K562 (cell line): Measurements from ENCODE around the gene EPB41L2. TPM values are rescaled to one million over a fixed set of nuclear protein-coding genes. Genes with fewer than 3 reads are reported as not detected.

Experiments used
- ATAC-seq: fragments of 200-7000 bp; cut with Tn5 transposase; 3 replicates; pipeline ENCODE4 v1.9.1; 2020; ENCODE audit warnings: moderate library complexity
- BruUV-seq: library from RNA; stranded (reverse); fragments of 400-500 nt; replicated peaks from 2 replicates; lab custom pipeline; 2021; lab: Mats Ljungman, UMichigan
- CTCF ChIA-PET: fragments of 300-600 bp; formaldehyde crosslinking; extraction: SDS; loops from one replicate; lab custom pipeline; 2021; ENCODE audit warnings: low intra/inter-chr PET ratio; lab: Yijun Ruan, JAX
- POLR2A ChIA-PET: fragments of 300-600, 350-650 bp; sonication (Branson Sonifier 250); formaldehyde crosslinking; extraction: SDS; loops from one replicate; lab custom pipeline; 2021; ENCODE audit warnings: antibody characterized with exemption, inconsistent platforms; lab: Yijun Ruan, JAX
- DNase-seq, 4 experiments: peaks; one replicate each; pipeline versions ENCODE4 v3.0.0 to v3.0.0-alpha.2; 2011 to 2018; ENCODE audit warnings: low spot score in 3 of 4, mixed read lengths in 3 of 4; ENCODE audit errors: extremely low read depth in 1 of 4
- FAIRE-seq: peaks from 2 replicates; lab custom pipeline; 2011; peaks lifted over from hg19 to GRCh38; lab: Jason Lieb, UNC
- H2AFZ ChIP-seq: 2 replicates; pipeline ENCODE4 v1.6.0; 2011; ENCODE audit warnings: low read depth, low read length, control low read depth, inconsistent platforms
- H3K27ac ChIP-seq: fragments of 200-600 bp; 3 replicates; pipeline ENCODE4 v1.8.0; 2011; ENCODE audit warnings: low read depth, mild to moderate bottlenecking, control low read depth, inconsistent platforms, low read length, moderate library complexity, mixed read lengths; ENCODE audit errors: extremely low read depth
- H3K27me3 ChIP-seq, 2 experiments: fragments of 300-600 bp in 1 of 2; 2 replicates in 1 of 2; 3 replicates in 1 of 2; pipeline versions ENCODE4 v1.6.0 to v1.8.0; 2011; ENCODE audit warnings: inconsistent platforms in 2 of 2, low read length in 2 of 2, mild to moderate bottlenecking in 1 of 2, mixed read lengths in 1 of 2, moderate library complexity in 1 of 2; ENCODE audit not compliant: control insufficient read depth in 2 of 2, insufficient read depth in 2 of 2
- H3K36me3 ChIP-seq: fragments of 300-600 bp; 3 replicates; pipeline ENCODE4 v1.8.0; 2011; ENCODE audit warnings: mild to moderate bottlenecking, low read length, inconsistent platforms; ENCODE audit not compliant: control insufficient read depth, insufficient read depth
- H3K4me1 ChIP-seq, 2 experiments: fragments of 200-600 bp in 1 of 2; replicated peaks in 1 of 2; 2 replicates in 1 of 2; 3 replicates in 1 of 2; pipeline versions ENCODE4 v1.5.1 to v1.8.0; 2011; ENCODE audit warnings: inconsistent platforms in 2 of 2, low read length in 2 of 2, mild to moderate bottlenecking in 1 of 2, mixed read lengths in 1 of 2, moderate library complexity in 1 of 2; ENCODE audit not compliant: control insufficient read depth in 2 of 2, insufficient read depth in 2 of 2
- H3K4me2 ChIP-seq: 2 replicates; pipeline ENCODE4 v1.6.1; 2011; ENCODE audit warnings: low read length, control low read depth, inconsistent platforms, mixed read lengths; ENCODE audit not compliant: insufficient read depth
- H3K4me3 ChIP-seq: fragments of 200-600 bp; sonication (generic), shearing (Covaris generic); 2 replicates; pipeline ENCODE4 v1.5.1; 2016; ENCODE audit warnings: control low read depth, inconsistent platforms
- H3K79me2 ChIP-seq: fragments of 200-600 bp; 3 replicates; pipeline ENCODE4 v1.8.0; 2011; ENCODE audit warnings: low read length, inconsistent platforms; ENCODE audit not compliant: control insufficient read depth, insufficient read depth
- H3K9ac ChIP-seq, 2 experiments: 2 replicates each; pipeline versions ENCODE4 v1.6.0 to v1.6.1; 2011; ENCODE audit warnings: low read depth in 2 of 2, low read length in 2 of 2, control low read depth in 1 of 2, inconsistent platforms in 1 of 2, mild to moderate bottlenecking in 1 of 2, mixed read lengths in 1 of 2; ENCODE audit not compliant: insufficient read depth in 1 of 2
- H3K9me1 ChIP-seq: one replicate; pipeline ENCODE4 v1.6.0; 2011; ENCODE audit warnings: inconsistent platforms, mild to moderate bottlenecking, low read length, moderate library complexity; ENCODE audit not compliant: control insufficient read depth, insufficient read depth
- H3K9me3 ChIP-seq: replicated peaks from 2 replicates; pipeline ENCODE4 v1.5.1; 2011; ENCODE audit warnings: low read depth, low read length, inconsistent platforms; ENCODE audit not compliant: control insufficient read depth, insufficient read depth
- H4K20me1 ChIP-seq: replicated peaks from 2 replicates; pipeline ENCODE4 v1.6.1; 2011; ENCODE audit warnings: low read length, inconsistent platforms, mixed read lengths; ENCODE audit not compliant: control insufficient read depth, insufficient read depth
- AFF1 ChIP-seq, 2 experiments: fragments of 450-650 bp; IDR thresholded peaks; 2 replicates each; pipeline ENCODE4 v1.6.1; 2018; ENCODE audit warnings: mild to moderate bottlenecking in 2 of 2, low read depth in 1 of 2; ENCODE audit not compliant: partially characterized antibody in 2 of 2
- CEBPG ChIP-seq, 3 experiments: fragments of 200-800 bp in 1 of 3; sonication (Bioruptor generic) in 1 of 3; sonication (generic) in 1 of 3; formaldehyde crosslinking in 1 of 3; IDR thresholded peaks in 2 of 3; conservative IDR thresholded peaks in 1 of 3; 2 replicates each; pipeline versions ENCODE4 v1.6.1 to v1.8.0; 2016 to 2022; ENCODE audit warnings: missing compliant biosample characterization in 2 of 3, missing genetic modification characterization in 2 of 3, mild to moderate bottlenecking in 1 of 3, missing genetic modification reagents in 1 of 3
- ZNF316 ChIP-seq: fragments of 450-650 bp; IDR thresholded peaks from 2 replicates; pipeline ENCODE4 v1.6.1; 2016
- WGBS: fragments of 100-300 bp; shearing (Covaris generic); methylation state at CpG from one replicate; pipeline ENCODE4 v1.1.6; 2016; ENCODE audit warnings: low coverage, mixed read lengths; ENCODE audit not compliant: insufficient coverage; ENCODE audit errors: missing lambda C conversion rate; 5-methylcytosine and 5-hydroxymethylcytosine counted together
- in situ Hi-C: fragments of 300-500 bp; cut with MboI; formaldehyde crosslinking; loops from 4 replicates; pipeline ENCODE4 v1.15.0; 2018; ENCODE audit warnings: inconsistent platforms, mixed read lengths
- intact Hi-C: fragments of 100-400 bp; cut with micrococcal nuclease; formaldehyde crosslinking; loops from 2 replicates; pipeline ENCODE4 v1.14.2; 2022
- polyA plus RNA-seq, 8 experiments: library from polyadenylated mRNA; depleted of rRNA in 4 of 8; stranded (reverse) in 5 of 8; unstranded in 3 of 8; fragments of >200 nt; fragmentation: Nextera tagmentation in 2 of 8; fragmentation: Illumina TruSeq in 1 of 8; extraction: Ambion mirVana in 2 of 8; extraction: Trizol in 1 of 8; gene quantifications; 2 replicates each; pipeline versions ENCODE4 v1.2.1 to v1.2.3, GENCODE V29; 2011 to 2014; ENCODE audit warnings: inconsistent platforms in 1 of 8, missing spikeins in 1 of 8
- total RNA-seq, 7 experiments: library from RNA; depleted of rRNA in 6 of 7; stranded (reverse); fragments of >200 nt in 6 of 7; fragmentation: Illumina TruSeq in 2 of 7; extraction: Trizol in 2 of 7; gene quantifications; 2 replicates each; pipeline versions ENCODE4 v1.2.1 to v1.2.3, GENCODE V29; 2011 to 2021; ENCODE audit warnings: low replicate concordance in 1 of 7

EPB41L2 gene
- total and polyA plus RNA-seq, 9 of the 15 experiments (the other 6 are each of a cell fraction or from before 2014, with no cell fraction given): 5.1 to 53.6 (median 25.0) TPM

DNA sequence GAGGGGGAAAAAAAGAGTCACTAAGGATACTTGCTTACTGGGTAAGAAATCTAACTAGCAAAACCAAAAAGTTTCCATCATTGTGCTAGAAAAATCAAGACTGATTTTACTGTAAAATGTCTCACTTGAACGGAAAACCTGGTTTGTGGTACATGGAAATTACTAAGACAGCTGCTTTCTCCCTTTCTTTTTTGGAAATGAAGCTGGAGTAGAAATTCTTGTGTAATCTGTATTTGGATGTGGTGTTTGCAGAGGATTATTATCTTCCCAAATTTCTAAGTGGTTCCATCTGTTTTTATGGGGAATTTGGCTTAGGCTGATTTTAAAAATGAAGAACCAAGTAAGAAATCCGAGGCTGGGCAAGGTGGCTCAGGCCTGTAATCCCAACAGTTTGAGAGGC is 20.4 kb downstream of the EPB41L2 start (continued):
- TF ChIP-seq AFF1 (IDR thresholded peaks at IDR 0.05; ENCODE audit: low read depth in 1 of 2, partially characterized antibody in 2 of 2) (no peak), CEBPG (CRISPR knock-in tag; IDR thresholded peaks at IDR 0.05) (no peak), CEBPG (tag; conservative IDR thresholded peaks at IDR 0.05 in 1 of 2, IDR thresholded peaks at IDR 0.05 in 1 of 2) (no peak)
- TF ChIP-seq, all 486 proteins: peak for 0

DNA sequence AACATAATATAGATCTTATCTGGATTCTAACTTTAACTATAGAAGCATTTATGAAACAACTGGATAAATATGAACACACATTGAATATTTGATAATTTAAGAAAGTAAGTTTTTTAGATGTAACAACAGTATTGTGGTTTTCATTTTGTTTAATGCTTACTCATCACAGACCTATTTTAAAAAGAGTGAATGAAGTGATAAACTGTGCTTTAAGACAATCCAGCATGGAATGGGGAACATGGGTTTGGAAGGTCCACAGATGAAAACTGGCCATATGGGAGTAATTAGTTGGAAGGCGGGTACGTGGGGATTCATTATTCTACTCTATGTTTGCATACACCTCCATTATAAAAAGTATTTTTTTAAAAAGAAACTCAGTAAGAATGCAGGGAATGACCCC is 21.2 kb downstream of the EPB41L2 start:
- Histone ChIP-seq H3K9ac (no peak overlapping the region), H3K4me3 (no peak overlapping the region), H4K20me1 (no peaks in the 10 kb centered on the region), H3K27ac (no peak overlapping the region), H3K4me2 (no peak overlapping the region), H3K79me2 (peaks cover 7% of the 10 kb centered on the region), H3K9me1 (no peaks in the 10 kb centered on the region), H3K4me1 (no peaks in the 10 kb centered on the region), H2AFZ (no peak overlapping the region), H3K27me3 (no peaks in the 10 kb centered on the region), H3K36me3 (no peaks in the 10 kb centered on the region), H3K9me3 (no peaks in the 10 kb centered on the region)
- no TSS peak for BruUV-seq
- intact Hi-C loops (no loop called here), in situ Hi-C loops (no loop called here)
- ChIA-PET POLR2A (no interaction called here), CTCF (no interaction called here)
- WGBS: 33% methylated on average over 2 of the region's 2 CpGs
- TF ChIP-seq ZNF316 (peak; percentile 30; the same call in 1 of the 2 replicates), CEBPG (CRISPR knock-in tag; IDR thresholded peaks at IDR 0.05) (no peak), CEBPG (tag; conservative IDR thresholded peaks at IDR 0.05 in 1 of 2, IDR thresholded peaks at IDR 0.05 in 1 of 2) (no peak)
- no peak for DNase-seq
- no peak for ATAC-seq
- no peak for FAIRE-seq
